DOHH2 (cell line): ENCODE data around the gene VWA1.

Experiments used
- H3F3A ChIP-seq: fragments of 200-600 bp; sonication (generic), shearing (Covaris generic); 2 replicates; pipeline ENCODE4 v1.6.0; 2016; ENCODE audit warnings: antibody characterized with exemption, mild to moderate bottlenecking; ENCODE audit not compliant: control insufficient read depth, insufficient read depth
- H3K27ac ChIP-seq: fragments of 200-600 bp; sonication (generic); 2 replicates; pipeline ENCODE4 v1.5.1; 2014; ENCODE audit warnings: low read depth, mild to moderate bottlenecking, low read length, moderate library complexity
- H3K27me3 ChIP-seq: fragments of 200-600 bp; sonication (generic); 2 replicates; pipeline ENCODE4 v1.6.1; 2014; ENCODE audit warnings: mild to moderate bottlenecking, low read length, mixed read lengths; ENCODE audit not compliant: control insufficient read depth
- H3K36me3 ChIP-seq: fragments of 200-600 bp; sonication (generic); 2 replicates; pipeline ENCODE4 v1.6.1; 2014; ENCODE audit warnings: mild to moderate bottlenecking, low read length, moderate library complexity, mixed read lengths; ENCODE audit not compliant: control insufficient read depth
- H3K4me1 ChIP-seq: fragments of 200-600 bp; sonication (generic); 2 replicates; pipeline ENCODE4 v1.6.1; 2014; ENCODE audit warnings: mild to moderate bottlenecking, low read length, mixed read lengths; ENCODE audit not compliant: control insufficient read depth
- H3K4me2 ChIP-seq: fragments of 200-600 bp; sonication (generic); 2 replicates; pipeline ENCODE4 v1.6.0; 2014; ENCODE audit warnings: mild to moderate bottlenecking, low read length, moderate library complexity
- H3K4me3 ChIP-seq: fragments of 200-600 bp; sonication (generic); 2 replicates; pipeline ENCODE4 v1.5.1; 2014; ENCODE audit warnings: mild to moderate bottlenecking, low read length, mixed read lengths
- H3K79me2 ChIP-seq: fragments of 200-600 bp; sonication (generic); 2 replicates; pipeline ENCODE4 v1.6.1; 2014; ENCODE audit warnings: mild to moderate bottlenecking, low read length, mixed read lengths; ENCODE audit not compliant: control insufficient read depth
- H3K9me2 ChIP-seq: fragments of 200-600 bp; sonication (generic); replicated peaks from 2 replicates; pipeline ENCODE4 v1.6.1; 2014; ENCODE audit warnings: mild to moderate bottlenecking, low read length, mixed read lengths; ENCODE audit not compliant: control insufficient read depth
- H3K9me3 ChIP-seq: fragments of 200-600 bp; sonication (generic); 2 replicates; pipeline ENCODE4 v1.6.1; 2014; ENCODE audit warnings: antibody characterized with exemption, low read length, mixed read lengths; ENCODE audit not compliant: control insufficient read depth, insufficient read depth
- H4K20me1 ChIP-seq: fragments of 200-600 bp; sonication (generic); 2 replicates; pipeline ENCODE4 v1.6.0; 2014; ENCODE audit warnings: low read depth, mild to moderate bottlenecking, antibody characterized with exemption, low read length, moderate library complexity; ENCODE audit not compliant: control insufficient read depth, insufficient read depth
- EZH2phosphoT487 ChIP-seq: fragments of 200-600 bp; sonication (generic); IDR thresholded peaks from 2 replicates; pipeline ENCODE4 v1.6.1; 2017; ENCODE audit warnings: borderline replicate concordance, mild to moderate bottlenecking, antibody characterized with exemption, low read length, moderate library complexity, mixed read lengths
- TF ChIP-seq, protein P1 (sequence below): fragments of 200-600 bp; sonication (generic); IDR thresholded peaks from one replicate; pipeline ENCODE4 v1.5.1; 2014; ENCODE audit warnings: antibody characterized with exemption, mild to moderate bottlenecking, low read depth, low read length; ENCODE audit not compliant: poor library complexity, severe bottlenecking

The VWA1 gene

DNA sequence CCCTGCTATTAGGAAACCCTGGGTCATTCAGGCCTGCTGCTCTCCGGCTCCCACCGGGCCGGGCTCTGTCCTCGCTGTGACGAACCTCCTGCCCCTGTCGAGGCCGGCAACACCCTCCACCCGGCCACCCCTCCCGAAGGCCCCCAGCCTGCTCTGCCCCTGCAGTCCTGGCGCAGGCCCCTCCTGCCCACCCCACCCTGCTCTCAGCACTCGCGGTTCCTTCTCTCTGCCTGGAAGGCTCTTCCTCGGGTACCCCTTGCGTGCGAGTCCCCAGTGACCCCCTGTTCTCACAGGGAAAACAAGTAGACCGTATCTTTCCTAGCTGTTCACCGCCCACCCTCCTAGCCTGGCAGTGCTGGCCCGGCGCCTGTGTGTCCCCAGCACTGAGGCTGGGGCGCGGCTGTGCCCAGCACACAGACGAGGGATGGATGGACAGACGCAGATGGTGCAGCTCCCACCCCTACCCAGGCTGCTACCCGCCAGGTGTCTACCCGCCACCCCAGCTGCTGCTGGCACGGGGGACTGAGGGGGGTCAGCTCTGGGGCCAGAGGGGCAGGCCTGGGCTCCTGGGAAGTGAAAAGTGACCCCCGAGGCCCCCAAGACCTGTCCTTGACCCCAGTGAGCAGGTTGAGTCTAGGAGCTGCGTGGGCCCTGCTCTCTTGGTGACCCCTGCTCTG, 3.1 kb upstream of the VWA1 start:
- H3K4me1 ChIP-seq: 0 out of 2 replicates have a peak, but pooled peaks cover 5% of the 10 kb centered on the region
- H4K20me1 ChIP-seq: no peaks in the 10 kb centered on the region
- H3K9me3 ChIP-seq: no peaks in the 10 kb centered on the region
- H3K4me3 ChIP-seq: no peak overlapping the region
- no peak overlapping the region for H3K4me2 ChIP-seq
- H3F3A ChIP-seq: no peaks in the 10 kb centered on the region
- TF ChIP-seq, protein P1, sequence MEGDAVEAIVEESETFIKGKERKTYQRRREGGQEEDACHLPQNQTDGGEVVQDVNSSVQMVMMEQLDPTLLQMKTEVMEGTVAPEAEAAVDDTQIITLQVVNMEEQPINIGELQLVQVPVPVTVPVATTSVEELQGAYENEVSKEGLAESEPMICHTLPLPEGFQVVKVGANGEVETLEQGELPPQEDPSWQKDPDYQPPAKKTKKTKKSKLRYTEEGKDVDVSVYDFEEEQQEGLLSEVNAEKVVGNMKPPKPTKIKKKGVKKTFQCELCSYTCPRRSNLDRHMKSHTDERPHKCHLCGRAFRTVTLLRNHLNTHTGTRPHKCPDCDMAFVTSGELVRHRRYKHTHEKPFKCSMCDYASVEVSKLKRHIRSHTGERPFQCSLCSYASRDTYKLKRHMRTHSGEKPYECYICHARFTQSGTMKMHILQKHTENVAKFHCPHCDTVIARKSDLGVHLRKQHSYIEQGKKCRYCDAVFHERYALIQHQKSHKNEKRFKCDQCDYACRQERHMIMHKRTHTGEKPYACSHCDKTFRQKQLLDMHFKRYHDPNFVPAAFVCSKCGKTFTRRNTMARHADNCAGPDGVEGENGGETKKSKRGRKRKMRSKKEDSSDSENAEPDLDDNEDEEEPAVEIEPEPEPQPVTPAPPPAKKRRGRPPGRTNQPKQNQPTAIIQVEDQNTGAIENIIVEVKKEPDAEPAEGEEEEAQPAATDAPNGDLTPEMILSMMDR: no peak
- no peak for TF ChIP-seq EZH2phosphoT487
- no peaks in the 10 kb centered on the region for H3K36me3 ChIP-seq
- H3K27me3 ChIP-seq: peaks cover 40% of the 10 kb centered on the region
- H3K27ac ChIP-seq: no peak overlapping the region
- H3K79me2 ChIP-seq: no peaks in the 10 kb centered on the region
- H3K9me2 ChIP-seq: no peaks in the 10 kb centered on the region

DNA sequence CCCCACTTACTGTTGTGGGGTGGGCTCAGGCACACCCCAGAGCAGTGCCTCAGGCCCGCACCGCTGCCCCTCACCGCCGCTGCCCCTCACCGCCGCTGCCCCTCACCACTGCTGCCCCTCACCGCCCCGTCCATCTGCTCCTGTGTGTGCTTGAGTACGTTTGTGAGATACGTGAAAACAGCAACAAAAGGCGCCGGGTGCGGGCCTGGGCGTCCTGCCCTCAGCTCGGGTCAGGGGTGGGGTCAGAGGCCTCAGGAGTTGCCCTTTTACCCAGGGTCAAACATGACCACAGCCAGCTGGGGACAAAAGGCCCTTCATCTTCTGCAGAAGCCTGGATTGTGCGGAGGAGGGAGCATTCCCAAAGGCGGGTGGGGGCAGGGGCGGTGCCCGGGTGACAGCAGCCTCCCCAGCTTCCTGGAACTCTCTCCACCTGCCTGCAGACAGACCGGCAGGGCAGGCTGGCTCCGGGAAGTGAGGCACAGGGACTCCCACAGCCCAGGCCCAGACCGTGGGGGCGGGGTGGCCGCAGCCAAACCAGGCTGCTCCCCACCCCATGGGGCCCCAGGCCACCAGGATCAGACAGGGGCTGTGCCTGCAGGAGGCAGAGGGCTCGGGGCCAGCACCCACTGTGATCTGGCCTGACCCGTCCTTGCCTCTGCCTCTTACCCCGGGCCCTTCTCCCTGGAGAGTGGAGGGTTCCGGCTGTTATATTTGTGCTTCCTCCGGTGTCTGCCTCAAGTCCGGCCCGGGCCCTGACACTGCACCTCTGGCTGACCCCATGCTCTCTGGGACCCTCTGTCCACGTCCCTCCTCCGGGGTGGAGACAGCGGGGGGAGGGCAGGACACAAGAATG, 2.3 kb upstream of the VWA1 start:
- no peak overlapping the region for H3K4me3 ChIP-seq
- H3K9me2 ChIP-seq: no peaks in the 10 kb centered on the region
- H3K79me2 ChIP-seq: no peaks in the 10 kb centered on the region
- peaks cover 40% of the 10 kb centered on the region for H3K27me3 ChIP-seq
- no peak overlapping the region for H3K4me2 ChIP-seq
- TF ChIP-seq, protein P1: no peak
- TF ChIP-seq EZH2phosphoT487: no peak
- H3K4me1 ChIP-seq: 0 out of 2 replicates have a peak, but pooled peaks cover 5% of the 10 kb centered on the region
- no peaks in the 10 kb centered on the region for H3F3A ChIP-seq
- no peaks in the 10 kb centered on the region for H3K9me3 ChIP-seq
- H3K36me3 ChIP-seq: no peaks in the 10 kb centered on the region
- no peaks in the 10 kb centered on the region for H4K20me1 ChIP-seq
- H3K27ac ChIP-seq: no peak overlapping the region

DNA sequence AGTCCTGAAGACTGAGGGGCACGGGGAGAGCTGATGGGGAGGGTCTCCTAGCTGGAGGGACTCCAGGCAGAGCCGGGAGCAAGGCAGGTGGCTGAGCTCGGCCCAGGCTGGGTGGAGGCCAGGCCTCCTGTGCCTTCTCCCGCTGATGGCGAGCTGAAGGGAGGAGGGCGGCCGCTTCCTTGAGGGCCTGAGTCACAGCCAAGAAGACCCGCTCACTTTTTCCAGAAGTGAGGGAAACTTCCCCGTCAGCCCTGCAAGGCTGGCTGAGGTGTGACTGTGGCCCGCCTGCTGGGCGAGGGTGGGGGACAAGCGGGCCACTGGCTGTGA, 1.7 kb upstream of the VWA1 start:
- H3K4me1 ChIP-seq: 0 out of 2 replicates have a peak, but pooled peaks cover 5% of the 10 kb centered on the region
- H3K9me3 ChIP-seq: no peaks in the 10 kb centered on the region
- H3K9me2 ChIP-seq: no peaks in the 10 kb centered on the region
- H3K79me2 ChIP-seq: no peaks in the 10 kb centered on the region
- H3F3A ChIP-seq: no peaks in the 10 kb centered on the region
- no peak overlapping the region for H3K4me3 ChIP-seq
- H4K20me1 ChIP-seq: no peaks in the 10 kb centered on the region
- TF ChIP-seq EZH2phosphoT487: no peak
- TF ChIP-seq, protein P1: no peak
- no peak overlapping the region for H3K27ac ChIP-seq
- no peaks in the 10 kb centered on the region for H3K36me3 ChIP-seq
- peaks cover 40% of the 10 kb centered on the region for H3K27me3 ChIP-seq
- no peak overlapping the region for H3K4me2 ChIP-seq
